Tibial nerve (tissue), 4 donors: ENCODE measurements around the gene ERH. TPM values are rescaled to one million over a fixed set of nuclear protein-coding genes. Genes with fewer than 3 reads are reported as not detected.

Experiments
- DNase-seq, 2 donors: peaks; one replicate each; pipeline ENCODE4 v3.0.0-alpha.2; 2019; ENCODE audit warnings: low spot score in 2 of 2
- H3K27ac ChIP-seq, 4 donors: fragments of 200-600 bp; sonication (generic) in 3 of 4; one replicate each; pipeline ENCODE4 v1.5.1; 2017 to 2019; ENCODE audit warnings: mild to moderate bottlenecking in 1 of 4
- H3K27me3 ChIP-seq, 2 donors: fragments of 200-600 bp; sonication (generic) in 1 of 2; one replicate each; pipeline versions ENCODE4 v1.5.1 to v1.6.0; 2017 to 2019
- H3K36me3 ChIP-seq, 3 donors: fragments of 200-600 bp; sonication (generic); one replicate each; pipeline ENCODE4 v1.5.1; 2018 to 2019
- H3K4me1 ChIP-seq, 4 donors: fragments of 200-600 bp; sonication (generic) in 3 of 4; one replicate each; pipeline ENCODE4 v1.5.1; 2017 to 2019
- H3K4me3 ChIP-seq, 4 donors: fragments of 200-600 bp; sonication (generic) in 3 of 4; one replicate each; pipeline ENCODE4 v1.5.1; 2017 to 2019; ENCODE audit warnings: mild to moderate bottlenecking in 1 of 4, moderate library complexity in 1 of 4
- H3K9me3 ChIP-seq, 4 donors: fragments of 200-600 bp; sonication (generic) in 3 of 4; one replicate each; pipeline ENCODE4 v1.5.1; 2017 to 2019
- EP300 ChIP-seq, 2 donors: sonication (generic); formaldehyde crosslinking; IDR thresholded peaks; one replicate each; pipeline ENCODE4 v1.6.1; 2017; ENCODE audit warnings: antibody characterized with exemption in 2 of 2, mild to moderate bottlenecking in 1 of 2
- POLR2A ChIP-seq, 2 donors: fragments of 450-650 bp; IDR thresholded peaks; one replicate each; pipeline ENCODE4 v1.6.1; 2017; ENCODE audit warnings: antibody characterized with exemption in 2 of 2, mild to moderate bottlenecking in 2 of 2, moderate library complexity in 2 of 2
- WGBS, 2 donors: methylation state at CpG; one replicate each; pipeline ENCODE4 v1.1.5; 2018; 5-methylcytosine and 5-hydroxymethylcytosine counted together
- total RNA-seq, 4 donors: library from RNA; depleted of rRNA; stranded (reverse); fragments of >200 nt; gene quantifications; one replicate each; pipeline ENCODE4 v1.1.0, GENCODE V29; 2016
- TF ChIP-seq, protein P1 (sequence below), 5 experiments: fragments of 200-600 bp in 3 of 5; fragments of 450-650 bp in 2 of 5; sonication (generic) in 3 of 5; IDR thresholded peaks; one replicate each; pipeline ENCODE4 v1.5.1; 2016 to 2019; ENCODE audit warnings: antibody characterized with exemption in 5 of 5, mild to moderate bottlenecking in 3 of 5, moderate library complexity in 2 of 5

Gene ERH
- total RNA-seq: 100 to 1,000 TPM in 1 of 4 donors, 10 to 100 TPM in 3; 59.4 to 113 (median 82.5) TPM

DNA sequence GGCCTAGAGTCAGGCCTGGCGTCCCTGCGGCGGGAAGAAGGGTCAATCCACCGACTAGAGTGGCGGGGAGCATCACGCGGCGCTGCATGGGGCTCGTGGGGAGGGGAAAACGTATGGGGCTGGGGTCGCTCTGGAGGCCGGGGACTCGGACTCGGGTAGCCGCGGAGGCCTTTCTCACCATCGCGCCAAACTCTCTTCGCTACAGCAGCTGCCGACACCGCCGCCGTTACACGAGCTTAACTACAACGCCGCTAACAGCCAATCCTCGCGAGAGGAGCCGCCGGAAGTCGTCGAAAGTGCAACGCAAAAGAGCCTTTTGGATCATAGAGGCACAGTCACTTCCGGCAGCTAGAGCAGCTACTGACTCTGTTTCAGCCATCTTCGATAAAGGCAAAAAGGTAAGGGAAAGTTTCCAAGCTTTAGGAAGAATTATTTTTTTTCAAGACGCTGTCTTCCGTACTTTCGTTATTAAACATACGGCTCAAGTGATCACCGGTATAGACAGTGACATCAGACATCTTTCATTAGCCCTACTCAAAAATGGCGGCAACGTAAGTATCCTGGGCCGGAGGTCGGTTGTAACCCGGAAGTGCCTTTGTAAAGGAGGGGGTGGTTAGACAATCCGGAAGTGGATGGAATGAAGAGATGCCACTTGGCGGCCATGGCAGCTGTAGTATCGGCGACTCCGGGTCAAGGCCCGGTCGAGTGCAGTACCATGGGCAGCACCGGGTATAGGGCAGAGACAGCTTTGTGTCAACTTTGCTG lies at the start of gene ERH, which contains the start of gene SLC39A9:
TSS of gene ERH (minus strand) at position 247 of the 765 bp plus-strand sequence. CDS start at position 181, 66 bp downstream.
TSS of gene SLC39A9 (plus strand) at position 640 of the 765 bp plus-strand sequence. CDS start 678 bp downstream, outside the sequence.
- H3K9me3 ChIP-seq: no peaks in the 10 kb centered on the region
- 1% methylated on average over 44 to 52 of the region's 53 CpGs for WGBS, 2 donors
- H3K36me3 ChIP-seq: peaks cover 0 to 28% (median 0%) of the 10 kb centered on the region in 3 donors
- peak; percentile 94 to 96 for DNase-seq
- TF ChIP-seq POLR2A (IDR thresholded peaks at IDR 0.05) (peak in 1 of 2 donors; percentile 33), EP300 (IDR thresholded peaks at IDR 0.05) (peak; percentile 89 to 92)
- TF ChIP-seq, protein P1, sequence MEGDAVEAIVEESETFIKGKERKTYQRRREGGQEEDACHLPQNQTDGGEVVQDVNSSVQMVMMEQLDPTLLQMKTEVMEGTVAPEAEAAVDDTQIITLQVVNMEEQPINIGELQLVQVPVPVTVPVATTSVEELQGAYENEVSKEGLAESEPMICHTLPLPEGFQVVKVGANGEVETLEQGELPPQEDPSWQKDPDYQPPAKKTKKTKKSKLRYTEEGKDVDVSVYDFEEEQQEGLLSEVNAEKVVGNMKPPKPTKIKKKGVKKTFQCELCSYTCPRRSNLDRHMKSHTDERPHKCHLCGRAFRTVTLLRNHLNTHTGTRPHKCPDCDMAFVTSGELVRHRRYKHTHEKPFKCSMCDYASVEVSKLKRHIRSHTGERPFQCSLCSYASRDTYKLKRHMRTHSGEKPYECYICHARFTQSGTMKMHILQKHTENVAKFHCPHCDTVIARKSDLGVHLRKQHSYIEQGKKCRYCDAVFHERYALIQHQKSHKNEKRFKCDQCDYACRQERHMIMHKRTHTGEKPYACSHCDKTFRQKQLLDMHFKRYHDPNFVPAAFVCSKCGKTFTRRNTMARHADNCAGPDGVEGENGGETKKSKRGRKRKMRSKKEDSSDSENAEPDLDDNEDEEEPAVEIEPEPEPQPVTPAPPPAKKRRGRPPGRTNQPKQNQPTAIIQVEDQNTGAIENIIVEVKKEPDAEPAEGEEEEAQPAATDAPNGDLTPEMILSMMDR (IDR thresholded peaks at IDR 0.05): peak in 1 of 5 experiments; percentile 38
- peaks cover 0 to 79% (median 31%) of the 10 kb centered on the region in 4 donors for H3K4me1 ChIP-seq
- H3K27ac ChIP-seq: peak within 1 kb of the TSS; percentile 89 to 94 (median 91)
- no peaks in the 10 kb centered on the region for H3K27me3 ChIP-seq
- peak within 1 kb of the TSS; percentile 85 to 91 (median 86) for H3K4me3 ChIP-seq

DNA sequence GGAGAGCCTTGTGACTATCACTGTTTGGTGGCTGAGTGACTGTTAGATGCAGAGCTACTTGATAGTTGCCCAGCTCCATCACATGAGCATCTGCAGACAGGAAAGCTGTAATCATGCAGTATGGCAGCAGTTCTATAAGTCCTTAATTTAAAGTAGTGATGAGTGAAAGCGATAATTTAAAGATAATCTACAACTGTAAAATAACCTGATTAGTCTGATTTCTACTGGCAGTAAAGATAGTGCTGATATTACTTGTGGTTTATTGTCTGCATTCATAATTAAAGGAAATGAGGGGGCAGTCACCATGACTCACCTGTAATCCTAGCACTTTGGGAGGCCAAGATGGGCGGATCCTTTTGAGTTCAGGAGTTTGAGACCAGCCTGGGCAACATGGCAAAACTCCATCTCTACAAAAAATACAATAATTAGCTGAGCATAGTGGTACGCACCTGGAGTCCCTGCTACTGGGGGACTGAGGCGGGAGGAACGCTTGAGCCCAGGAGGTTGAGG lies 45.3 kb upstream of the ERH start:
- WGBS, 2 donors: 98 to 99% methylated on average over 5 of the region's 5 CpGs
- DNase-seq: no peak
- Histone ChIP-seq H3K27ac (no peak overlapping the region), H3K36me3 (peaks cover 0 to 20% (median 0%) of the 10 kb centered on the region in 3 donors), H3K4me3 (no peak overlapping the region), H3K9me3 (no peaks in the 10 kb centered on the region), H3K27me3 (no peaks in the 10 kb centered on the region), H3K4me1 (no peaks in the 10 kb centered on the region)
- TF ChIP-seq POLR2A (IDR thresholded peaks at IDR 0.05) (no peak), EP300 (IDR thresholded peaks at IDR 0.05) (no peak)
- TF ChIP-seq, protein P1 (IDR thresholded peaks at IDR 0.05): no peak

DNA sequence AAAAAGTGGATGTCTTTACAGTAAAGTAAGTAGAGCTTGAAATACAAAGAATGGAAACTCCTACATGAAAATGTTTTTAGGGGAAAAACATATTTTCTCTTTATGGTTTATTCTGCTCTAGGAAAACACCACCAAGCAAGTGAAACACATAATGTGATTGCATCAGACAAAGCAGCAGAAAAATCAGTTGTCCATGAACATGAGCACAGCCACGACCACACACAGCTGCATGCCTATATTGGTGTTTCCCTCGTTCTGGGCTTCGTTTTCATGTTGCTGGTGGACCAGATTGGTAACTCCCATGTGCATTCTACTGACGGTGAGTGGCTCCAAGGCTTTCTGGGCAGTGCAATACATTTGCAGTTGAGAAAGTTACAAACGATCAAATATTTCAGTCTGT lies 43.8 kb upstream of the ERH start:
- no peak for TF ChIP-seq POLR2A (IDR thresholded peaks at IDR 0.05)
- TF ChIP-seq, protein P1 (IDR thresholded peaks at IDR 0.05): no peak
- Histone ChIP-seq H3K36me3 (peaks cover 0 to 20% (median 0%) of the 10 kb centered on the region in 3 donors), H3K27ac (no peak overlapping the region), H3K9me3 (no peaks in the 10 kb centered on the region), H3K27me3 (no peaks in the 10 kb centered on the region), H3K4me1 (no peaks in the 10 kb centered on the region), H3K4me3 (no peak overlapping the region)
- 75 to 76% methylated on average over 5 of the region's 5 CpGs for WGBS, 2 donors
- DNase-seq: no peak

DNA sequence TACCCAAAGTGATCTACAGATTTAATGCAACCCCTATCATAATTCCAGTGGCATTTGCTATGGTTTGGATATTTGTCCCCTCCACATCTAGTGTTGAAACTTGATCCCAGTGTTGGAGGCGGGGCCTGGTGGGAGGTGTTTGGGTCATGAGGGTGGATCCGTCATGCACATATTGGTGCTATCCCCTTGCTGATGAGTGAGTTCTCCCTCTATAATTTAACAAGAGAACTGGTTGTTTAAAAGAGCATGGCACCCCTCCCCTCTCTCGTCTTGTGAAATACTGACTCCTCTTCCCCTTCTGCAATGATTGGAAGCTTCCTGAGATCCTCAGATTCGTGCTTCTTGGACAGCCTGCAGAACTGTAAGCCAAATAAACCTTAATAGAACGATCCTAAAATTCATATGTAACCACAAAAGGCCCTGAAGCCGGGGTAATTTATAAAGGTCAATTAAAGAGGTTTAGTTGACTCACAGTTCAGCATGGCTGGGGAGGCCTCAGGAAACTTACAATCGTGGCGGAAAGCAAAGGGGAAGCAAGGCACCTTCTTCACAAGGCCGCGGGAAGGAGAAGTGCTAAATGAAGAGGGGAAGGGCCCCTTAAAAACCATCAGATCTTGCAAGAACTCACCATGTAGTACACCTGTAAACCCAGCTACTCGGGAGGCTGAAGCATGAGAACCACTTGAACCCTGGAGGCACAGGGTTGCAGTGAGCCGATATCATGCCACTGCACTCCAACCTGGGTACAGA lies 41.6 kb upstream of the ERH start:
- no peak overlapping the region for H3K27ac ChIP-seq
- H3K9me3 ChIP-seq: no peaks in the 10 kb centered on the region
- TF ChIP-seq POLR2A (IDR thresholded peaks at IDR 0.05) (no peak), EP300 (IDR thresholded peaks at IDR 0.05) (no peak)
- TF ChIP-seq, protein P1 (IDR thresholded peaks at IDR 0.05): no peak
- no peaks in the 10 kb centered on the region for H3K27me3 ChIP-seq
- no peak for DNase-seq
- 87 to 90% methylated on average over 12 of the region's 12 CpGs for WGBS, 2 donors
- H3K4me1 ChIP-seq: no peaks in the 10 kb centered on the region
- peaks cover 0 to 19% (median 0%) of the 10 kb centered on the region in 3 donors for H3K36me3 ChIP-seq
- H3K4me3 ChIP-seq: no peak overlapping the region
